ENCODE data around the gene FAM117B. TPM values are rescaled to one million over a fixed set of nuclear protein-coding genes. Genes with fewer than 3 reads are reported as not detected.
"Not testable (repeated sequence)": the region's sequence is repeated elsewhere in the genome, so short reads cannot be mapped to it uniquely, and the experiment has no call there.

FAM117B gene
- total RNA-seq, 1 experiment from 2014 or later = 2.4 TPM

DNA sequence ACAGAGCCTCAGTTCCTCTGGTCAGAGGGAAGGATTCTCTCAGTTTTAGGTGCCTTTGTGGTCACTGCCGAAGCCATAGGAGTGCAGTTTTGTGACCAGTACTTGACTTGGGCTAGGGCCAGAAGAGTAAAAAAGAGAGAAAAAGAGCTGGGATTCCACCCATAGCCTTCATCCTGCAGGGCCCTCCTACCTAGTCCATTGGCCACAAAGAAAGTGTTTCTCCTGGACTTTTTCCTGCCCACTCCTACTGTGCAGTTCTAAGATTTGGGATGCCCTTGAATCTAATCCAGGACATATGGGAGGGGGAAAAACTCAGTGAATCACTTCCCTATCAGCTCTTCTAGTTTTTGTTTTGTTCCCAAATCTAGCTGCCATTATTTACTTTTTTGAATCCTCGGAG is 26.0 kb downstream of the FAM117B start:
- Mint-ChIP-seq H3K36me3 (ENCODE audit: insufficient read depth, unreplicated experiment) (no peaks in the 10 kb centered on the region), H3K9me3 (ENCODE audit: unreplicated experiment) (no peaks in the 10 kb centered on the region), H3K4me3 (ENCODE audit: unreplicated experiment) (no peak overlapping the region), H3K27me3 (ENCODE audit: insufficient read depth, unreplicated experiment) (no peaks in the 10 kb centered on the region), H3K27ac (ENCODE audit: low read depth, unreplicated experiment) (no peak overlapping the region), H3K4me1 (ENCODE audit: insufficient read depth, unreplicated experiment) (peaks cover 6% of the 10 kb centered on the region)
- TF ChIP-seq, protein P1, sequence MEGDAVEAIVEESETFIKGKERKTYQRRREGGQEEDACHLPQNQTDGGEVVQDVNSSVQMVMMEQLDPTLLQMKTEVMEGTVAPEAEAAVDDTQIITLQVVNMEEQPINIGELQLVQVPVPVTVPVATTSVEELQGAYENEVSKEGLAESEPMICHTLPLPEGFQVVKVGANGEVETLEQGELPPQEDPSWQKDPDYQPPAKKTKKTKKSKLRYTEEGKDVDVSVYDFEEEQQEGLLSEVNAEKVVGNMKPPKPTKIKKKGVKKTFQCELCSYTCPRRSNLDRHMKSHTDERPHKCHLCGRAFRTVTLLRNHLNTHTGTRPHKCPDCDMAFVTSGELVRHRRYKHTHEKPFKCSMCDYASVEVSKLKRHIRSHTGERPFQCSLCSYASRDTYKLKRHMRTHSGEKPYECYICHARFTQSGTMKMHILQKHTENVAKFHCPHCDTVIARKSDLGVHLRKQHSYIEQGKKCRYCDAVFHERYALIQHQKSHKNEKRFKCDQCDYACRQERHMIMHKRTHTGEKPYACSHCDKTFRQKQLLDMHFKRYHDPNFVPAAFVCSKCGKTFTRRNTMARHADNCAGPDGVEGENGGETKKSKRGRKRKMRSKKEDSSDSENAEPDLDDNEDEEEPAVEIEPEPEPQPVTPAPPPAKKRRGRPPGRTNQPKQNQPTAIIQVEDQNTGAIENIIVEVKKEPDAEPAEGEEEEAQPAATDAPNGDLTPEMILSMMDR (IDR thresholded peaks at IDR 0.05; ENCODE audit: unreplicated experiment) = no peak
- no peak for DNase-seq (ENCODE audit: unreplicated experiment)
- intact Hi-C loops (cut with micrococcal nuclease) = no loop called here
- ChIA-PET CTCF (interaction anchor here (0.6 to 1.1 kb wide), 2 partner anchors 147 to 216 kb away, joined by 3 read pairs; no protein-coding TSS in a partner anchor), POLR2A (interaction anchor here (1.1 to 2.9 kb wide), 2 partner anchors 10 to 26 kb away, joined by 3 to 9 read pairs; partner anchors contain the start of gene FAM117B)
- BruUV-seq (replicated peaks) = no TSS peak

DNA sequence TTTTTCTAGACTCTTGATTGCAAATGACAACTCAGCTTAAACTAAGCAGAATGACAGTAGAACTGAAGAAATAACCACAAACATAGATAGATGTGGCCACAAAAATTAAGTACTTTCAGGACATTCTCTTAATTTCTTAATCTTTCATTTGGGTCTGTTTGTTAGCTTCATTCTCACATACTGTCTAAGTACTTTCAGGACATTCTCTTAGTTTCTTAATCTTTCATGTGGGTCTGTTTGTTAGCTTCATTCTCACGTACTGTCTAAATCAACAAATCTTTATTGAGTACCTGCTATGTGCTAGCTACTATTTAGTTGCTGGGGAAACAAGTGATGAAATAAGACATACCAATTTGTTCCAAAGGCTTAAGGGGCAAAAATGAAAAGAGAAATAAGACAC is 35.1 kb downstream of the FAM117B start:
- Mint-ChIP-seq H3K27ac (ENCODE audit: low read depth, unreplicated experiment) (no peak overlapping the region), H3K4me1 (ENCODE audit: insufficient read depth, unreplicated experiment) (no peaks in the 10 kb centered on the region), H3K36me3 (ENCODE audit: insufficient read depth, unreplicated experiment) (peaks cover 7% of the 10 kb centered on the region), H3K9me3 (ENCODE audit: unreplicated experiment) (no peaks in the 10 kb centered on the region), H3K27me3 (ENCODE audit: insufficient read depth, unreplicated experiment) (no peaks in the 10 kb centered on the region), H3K4me3 (ENCODE audit: unreplicated experiment) (no peak overlapping the region)
- intact Hi-C loops (cut with micrococcal nuclease) = no loop called here
- DNase-seq (ENCODE audit: unreplicated experiment) = no peak
- BruUV-seq (replicated peaks) = no TSS peak
- ChIA-PET CTCF (interaction anchor here (0.6 kb wide), 1 partner anchor 376 kb away, joined by 3 read pairs; no protein-coding TSS in a partner anchor), POLR2A (interaction anchor here (1.3 kb wide), 1 partner anchor 47 kb away, joined by 6 read pairs; no protein-coding TSS in a partner anchor)
- TF ChIP-seq, protein P1 (IDR thresholded peaks at IDR 0.05; ENCODE audit: unreplicated experiment) = no peak

DNA sequence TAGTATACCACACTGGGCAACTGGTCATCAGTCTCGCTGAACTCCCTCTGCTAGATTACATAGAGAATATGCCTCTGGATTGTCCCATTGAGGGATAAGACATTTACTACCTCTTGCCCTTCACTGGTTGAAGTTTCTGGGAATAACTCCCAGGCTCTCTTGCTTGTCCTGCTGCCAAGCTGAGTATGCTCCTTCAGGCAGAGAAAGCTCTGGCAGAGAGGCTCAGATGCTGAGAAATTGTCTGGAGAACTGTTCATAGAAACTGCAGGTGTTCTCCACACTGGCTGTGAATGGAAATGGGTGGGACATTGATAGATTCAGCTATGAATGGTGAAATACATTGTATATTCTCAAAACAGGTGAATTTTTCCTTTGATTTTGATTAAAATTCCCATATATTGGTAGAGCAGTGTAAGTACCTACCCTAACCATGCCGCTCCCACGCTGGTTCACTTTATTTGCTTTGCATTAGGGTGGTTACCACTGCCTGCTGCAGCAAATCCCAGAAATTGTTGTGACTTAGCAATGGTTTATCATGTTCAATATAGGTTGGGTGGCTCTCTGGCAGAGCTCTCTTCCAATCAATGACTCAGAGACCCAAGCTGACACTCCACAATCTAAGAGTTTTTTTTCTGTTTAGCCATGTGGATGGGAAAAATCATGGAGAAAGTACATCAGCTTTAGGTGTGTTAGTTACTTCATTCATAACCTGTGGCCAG is 36.7 kb downstream of the FAM117B start:
- no peak for DNase-seq (ENCODE audit: unreplicated experiment)
- no peaks in the 10 kb centered on the region for H3K4me1 Mint-ChIP-seq (ENCODE audit: insufficient read depth, unreplicated experiment)
- BruUV-seq (replicated peaks) = no TSS peak

DNA sequence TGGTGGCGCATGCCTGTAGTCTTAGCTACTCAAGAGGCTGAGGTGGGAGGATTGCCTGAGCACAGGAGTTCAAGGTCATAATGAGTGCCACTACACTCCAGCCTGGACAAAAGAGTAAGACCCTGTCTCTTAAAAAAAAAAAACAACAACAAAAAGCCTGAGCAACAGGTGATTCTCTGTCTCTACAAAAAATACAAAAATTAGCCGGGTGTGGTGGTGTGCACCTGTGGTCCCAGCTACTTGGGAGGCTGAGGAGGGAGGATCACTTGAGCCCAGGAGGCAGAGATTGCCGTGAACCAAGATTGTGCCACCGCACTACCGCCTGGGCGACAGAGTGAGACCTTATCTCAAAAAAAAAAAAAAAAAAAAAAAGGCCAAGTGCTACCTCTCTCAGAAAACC is 40.3 kb downstream of the FAM117B start:
- BruUV-seq (replicated peaks); CTCF ChIA-PET; H3K4me3 Mint-ChIP-seq (ENCODE audit: unreplicated experiment); H3K36me3 Mint-ChIP-seq (ENCODE audit: insufficient read depth, unreplicated experiment); H3K4me1 Mint-ChIP-seq (ENCODE audit: insufficient read depth, unreplicated experiment); DNase-seq (ENCODE audit: unreplicated experiment); H3K27me3 Mint-ChIP-seq (ENCODE audit: insufficient read depth, unreplicated experiment); H3K27ac Mint-ChIP-seq (ENCODE audit: low read depth, unreplicated experiment); intact Hi-C loops (cut with micrococcal nuclease): not testable (repeated sequence)
- POLR2A ChIA-PET = interaction anchor here (1.0 kb wide), 1 partner anchor 41 kb away, joined by 3 read pairs; the partner anchor contains the start of gene FAM117B
- H3K9me3 Mint-ChIP-seq (ENCODE audit: unreplicated experiment) = peaks cover 14% of the 10 kb centered on the region

More for the DNA sequence above, 36.7 kb downstream of the FAM117B start:
- no peak overlapping the region for H3K4me3 Mint-ChIP-seq (ENCODE audit: unreplicated experiment)
- ChIA-PET POLR2A (interaction anchor here (0.6 to 1.1 kb wide), 5 partner anchors 15 to 153 kb away, joined by 3 to 5 read pairs (median 3); no protein-coding TSS in a partner anchor), CTCF (no interaction called here)
- peaks cover 7% of the 10 kb centered on the region for H3K9me3 Mint-ChIP-seq (ENCODE audit: unreplicated experiment)
- intact Hi-C loops (cut with micrococcal nuclease) = no loop called here
- TF ChIP-seq, protein P1 (IDR thresholded peaks at IDR 0.05; ENCODE audit: unreplicated experiment) = no peak
- no peaks in the 10 kb centered on the region for H3K27me3 Mint-ChIP-seq (ENCODE audit: insufficient read depth, unreplicated experiment)
- peaks cover 7% of the 10 kb centered on the region for H3K36me3 Mint-ChIP-seq (ENCODE audit: insufficient read depth, unreplicated experiment)
- H3K27ac Mint-ChIP-seq (ENCODE audit: low read depth, unreplicated experiment) = no peak overlapping the region
